Heart left ventricle (tissue), 16 donors: Measurements from ENCODE around the gene MALL. TPM values are rescaled to one million over a fixed set of nuclear protein-coding genes. Genes with fewer than 3 reads are reported as not detected.
"Not testable (repeated sequence)": the region's sequence is repeated elsewhere in the genome, so short reads cannot be mapped to it uniquely, and the experiment has no call there.

Experiments used
- ATAC-seq, 4 donors: fragments of 200-7000 bp; cut with Tn5 transposase; one replicate each; pipeline ENCODE4 v1.9.1; 2020 to 2022; ENCODE audit warnings: moderate library complexity in 4 of 4, mild to moderate bottlenecking in 3 of 4, moderate number of reproducible peaks in 1 of 4
- DNase-seq, 5 donors: peaks; one replicate each; pipeline ENCODE4 v3.0.0-alpha.2; 2020
- H3K27ac ChIP-seq, 12 donors: fragments of 200-600 bp; sonication (generic) in 4 of 12; one replicate each; pipeline versions ENCODE4 v1.5.0 to v1.8.0; 2016 to 2022; ENCODE audit warnings: mild to moderate bottlenecking in 2 of 12
- H3K27me3 ChIP-seq, 9 donors: fragments of 200-600 bp; sonication (generic) in 2 of 9; one replicate each; pipeline versions ENCODE4 v1.5.1 to v1.8.0; 2016 to 2022; ENCODE audit warnings: mild to moderate bottlenecking in 3 of 9
- H3K36me3 ChIP-seq, 9 donors: fragments of 200-600 bp; sonication (generic) in 2 of 9; one replicate each; pipeline versions ENCODE4 v1.5.0 to v1.8.0; 2018 to 2022; ENCODE audit warnings: mild to moderate bottlenecking in 2 of 9
- H3K4me1 ChIP-seq, 12 donors: fragments of 200-600 bp; sonication (generic) in 4 of 12; one replicate each; pipeline versions ENCODE4 v1.5.0 to v1.8.0; 2016 to 2022; ENCODE audit warnings: mild to moderate bottlenecking in 3 of 12
- H3K4me3 ChIP-seq, 12 donors: fragments of 200-600 bp; sonication (generic) in 4 of 12; one replicate each; pipeline versions ENCODE4 v1.5.0 to v1.8.0; 2017 to 2022; ENCODE audit warnings: mild to moderate bottlenecking in 9 of 12, moderate library complexity in 4 of 12
- H3K9me3 ChIP-seq, 12 donors: fragments of 200-600 bp; sonication (generic) in 4 of 12; one replicate each; pipeline versions ENCODE4 v1.5.0 to v1.8.0; 2016 to 2022; ENCODE audit warnings: mild to moderate bottlenecking in 1 of 12
- WGBS, 4 donors: extraction: QIAGEN DNeasy Blood & Tissue Kit in 2 of 4; methylation state at CpG; one replicate each; pipeline versions ENCODE4 v1.1.5 to v1.1.7; 2013 to 2018; 5-methylcytosine and 5-hydroxymethylcytosine counted together
- intact Hi-C, 10 donors: fragments of 100-400 bp; cut with DNase I; formaldehyde crosslinking; loops; one replicate each; pipeline versions ENCODE4 v1.11.1 to v1.14.2; 2022
- microRNA-seq, 4 donors: library from miRNA; unstranded; fragments of <30 nt; microRNA quantifications; one replicate each; pipeline versions ENCODE4 to v1.2.0, GENCODE V29; 2017 to 2020
- polyA plus RNA-seq, 2 donors: library from polyadenylated mRNA; stranded (reverse); fragments of 200-250 nt; gene quantifications; one replicate each; pipeline ENCODE4 v1.2.3, GENCODE V29; 2013
- total RNA-seq, 9 donors: library from RNA; depleted of rRNA in 2 of 9; stranded (reverse); fragments of >200 nt in 2 of 9; fragmentation: NEBNext Ultra II Directional in 3 of 9; extraction: Animal tissue kit (Norgen Biotek cat#: 25700) in 3 of 9; gene quantifications; one replicate each; pipeline versions ENCODE4 v1.1.0 to v1.2.4, GENCODE V29; 2016 to 2023
- donor health status: ischemic (EF 13 %, LVEDD 7.1; RV severe dilation, severe dysfunction).
- donor health status: healthy with polysubstance abuse.
- donor health status: DM: no; HTN: yes; CAD: no.
- donor health status: DM: no; HTN: no; CAD: no.
- donor health status: ischemic (EF 25% LVEDD 6.9; RV normal size, moderate dysfunction).
- donor health status: ischemic (EF 25% LVEDD 5.7; RV mildly dilated, moderate dysfunction).
- donor health status: healthy.
- donor health status: DM: yes; HTN: yes; CAD: no.
- donor health status: ischemic (EF 35%, LVEDD 5.7; RV mildly dilated, moderate dysfunction).
- donor health status: nonischemic (EF 11% LVEDD 7.7; RV severe dilation, severe dysfunction).
- donor health status: DM: yes; HTN: yes; CAD: no.
- donor health status: PGD.
- donor health status: ischemic (EF 29% LVEDD 5.4; RV normal size, mild dysfunction).
- donor health status: nonischemic (EF 23%, LVEDD 6.1; RV moderate dilation, normal function).

Gene MALL
- total and polyA plus RNA-seq, 11 donors, result 6.9 to 36.7 (median 14.1) TPM

DNA sequence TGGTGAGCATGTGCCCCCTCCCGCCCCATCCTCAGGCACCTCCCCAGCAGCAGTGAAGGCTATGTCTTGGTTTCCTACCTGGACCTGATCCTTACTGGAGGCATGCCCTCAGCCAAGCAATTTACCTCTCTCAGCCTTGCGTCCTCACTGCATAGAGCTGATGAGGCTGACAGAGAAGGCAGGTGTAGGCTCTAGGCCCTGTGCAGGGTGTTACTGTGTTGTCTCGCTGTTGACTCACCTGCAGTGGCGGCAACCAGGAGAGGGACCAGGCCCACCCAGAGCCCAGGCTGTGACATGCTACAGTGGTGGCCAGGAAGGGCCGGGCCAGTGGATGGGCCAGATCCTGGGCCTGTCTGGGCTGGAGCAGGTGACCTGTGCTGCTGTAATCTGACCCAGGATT is 65.9 kb downstream of the MALL start:
- H3K36me3 ChIP-seq, ATAC-seq, H3K27ac ChIP-seq, H3K9me3 ChIP-seq, H3K4me1 ChIP-seq, H3K4me3 ChIP-seq, DNase-seq, intact Hi-C loops, H3K27me3 ChIP-seq: not testable (repeated sequence)
- WGBS, 4 donors, result 65 to 100% (median 68%) methylated on average over 1 to 3 of the region's 5 CpGs; no CpG with 5 or more reads in 1 of the 4 donors

GRCh38 chr2:110048255-110049197 is 67.1 kb downstream of the MALL start:
- intact Hi-C loops, ATAC-seq: not testable (repeated sequence)
- peak in 2 of 5 donors; percentile 10 to 22 for DNase-seq

GRCh38 chr2:110047225-110047624 is 68.4 kb downstream of the MALL start:
- DNase-seq, ATAC-seq: not testable (repeated sequence)
- WGBS, 4 donors, result no CpG with 5 or more reads among the region's 4 CpGs

More at GRCh38 chr2:110048255-110049197, 67.1 kb downstream of the MALL start:
- WGBS, 4 donors, result 82 to 89% (median 87%) methylated on average over 4 to 10 of the region's 16 CpGs
- H3K4me1 ChIP-seq, H3K27ac ChIP-seq, H3K36me3 ChIP-seq, H3K9me3 ChIP-seq, H3K4me3 ChIP-seq, H3K27me3 ChIP-seq: not testable (repeated sequence)

DNA sequence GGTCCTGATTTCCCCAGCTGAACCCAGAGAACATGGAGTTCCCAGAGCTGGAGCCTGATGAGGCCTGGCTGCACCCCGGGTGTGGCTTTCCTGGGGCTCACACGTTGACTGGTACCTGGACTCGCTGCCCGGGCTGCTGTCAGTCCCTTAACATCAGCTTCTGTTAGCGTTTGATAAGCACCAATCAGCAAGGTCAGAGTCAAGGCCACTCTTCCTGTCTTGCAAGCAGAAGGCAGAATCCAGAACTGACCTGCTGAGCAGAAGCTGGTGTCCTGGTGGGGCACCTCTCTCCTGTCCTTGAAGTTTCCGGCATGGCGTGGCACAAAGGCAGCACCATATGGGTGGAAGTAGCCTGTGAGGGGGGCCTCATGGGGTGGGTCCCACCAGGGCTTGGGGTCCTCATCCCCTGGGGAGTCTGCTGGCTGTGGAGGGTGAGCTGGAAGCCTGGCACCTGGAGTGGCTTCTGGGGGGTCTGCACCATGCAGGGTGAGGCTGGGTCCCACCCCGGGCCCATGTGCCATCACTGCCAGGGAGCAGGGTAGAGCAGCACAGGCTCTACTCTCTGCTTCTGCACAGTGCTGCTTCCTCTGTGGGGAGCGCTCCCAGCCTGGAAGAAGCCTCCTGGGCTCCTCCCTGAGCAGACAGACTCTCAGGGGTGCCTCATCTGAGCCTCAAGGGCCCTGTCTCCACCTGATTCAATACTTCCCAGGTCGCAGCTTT is 73.5 kb downstream of the MALL start:
- H3K36me3 ChIP-seq, intact Hi-C loops, H3K27me3 ChIP-seq, H3K4me1 ChIP-seq, H3K4me3 ChIP-seq, H3K9me3 ChIP-seq, H3K27ac ChIP-seq: not testable (repeated sequence)
- WGBS, 4 donors, result 92 to 100% methylated on average over 1 of the region's 10 CpGs; no CpG with 5 or more reads in 2 of the 4 donors
- peak in 1 of 4 donors; percentile 16 for ATAC-seq
- peak in 1 of 5 donors; percentile 28 for DNase-seq

More at GRCh38 chr2:110047225-110047624, 68.4 kb downstream of the MALL start:
- intact Hi-C loops, H3K27me3 ChIP-seq, H3K27ac ChIP-seq, H3K36me3 ChIP-seq, H3K4me3 ChIP-seq, H3K9me3 ChIP-seq, H3K4me1 ChIP-seq: not testable (repeated sequence)

- intact Hi-C loops, H3K36me3 ChIP-seq, H3K4me3 ChIP-seq, ATAC-seq, H3K9me3 ChIP-seq, H3K27me3 ChIP-seq, H3K27ac ChIP-seq, H3K4me1 ChIP-seq: not testable (repeated sequence)
- 84 to 96% methylated on average over 5 to 6 of the region's 9 CpGs; no CpG with 5 or more reads in 2 of the 4 donors for WGBS, 4 donors
- peak in 1 of 5 donors; percentile 5 for DNase-seq
Measured at GRCh38 chr2:110037336-110037735, 78.3 kb downstream of the MALL start.

- H3K27ac ChIP-seq, H3K4me1 ChIP-seq, ATAC-seq, H3K4me3 ChIP-seq, DNase-seq, H3K36me3 ChIP-seq, H3K9me3 ChIP-seq, intact Hi-C loops, H3K27me3 ChIP-seq: not testable (repeated sequence)
- no CpG with 5 or more reads among the region's 6 CpGs for WGBS, 4 donors
Measured at GRCh38 chr2:110035384-110035783, 80.2 kb downstream of the MALL start.

DNA sequence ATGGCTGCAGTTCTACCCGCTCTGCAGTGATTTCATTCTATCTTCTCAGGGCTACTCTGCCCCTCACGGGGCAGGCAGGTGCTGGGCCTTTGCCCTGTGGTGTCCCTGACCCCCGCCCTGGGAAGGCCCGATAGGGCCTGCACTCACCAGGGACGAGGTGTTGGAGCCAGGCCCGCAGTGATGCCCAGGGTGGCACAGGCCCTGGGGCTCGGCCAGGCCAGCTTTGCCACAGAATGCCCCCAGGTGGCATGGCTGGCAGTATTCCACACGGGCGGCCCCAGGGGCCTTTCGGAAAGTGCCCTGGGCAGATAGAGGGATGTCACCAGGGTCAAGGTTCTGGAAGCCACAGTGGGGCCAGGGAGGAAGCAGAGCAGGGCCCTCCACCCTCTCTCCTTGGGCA is 80.7 kb downstream of the MALL start:
- H3K36me3 ChIP-seq, H3K27me3 ChIP-seq, H3K4me3 ChIP-seq, ATAC-seq, H3K27ac ChIP-seq, intact Hi-C loops, H3K9me3 ChIP-seq, H3K4me1 ChIP-seq: not testable (repeated sequence)
- peak in 2 of 5 donors; percentile 15 to 26 for DNase-seq
- WGBS, 4 donors, result 95 to 97% methylated on average over 9 of the region's 10 CpGs; no CpG with 5 or more reads in 2 of the 4 donors

Small RNAs within 50 kb of the gene (microRNA-seq; reads per million reads assigned to microRNA genes)
- gene MIR4267, result 0 reads per million in 4 donors
- 0 reads per million in 4 donors for gene MIR4436B1

Other genes starting within 250 kb of the MALL start
- 1 to 10 TPM; 2.3 to 8.2 (median 3.9) TPM for gene LIMS3, start 217.1 kb downstream of the MALL start, total RNA-seq
- 1 to 10 TPM in 1 of 2 donors, under 1 TPM in 1; 0.61 to 2.7 TPM for gene LIMS3, start 217.1 kb downstream of the MALL start, polyA plus RNA-seq
- 1 to 10 TPM; 4.7 to 7.9 (median 5.8) TPM for gene NPHP1, start 89.2 kb upstream of the MALL start, total RNA-seq
- gene NPHP1, start 89.2 kb upstream of the MALL start, polyA plus RNA-seq, result 1 to 10 TPM; 5.4 to 5.5 TPM
- 100 to 1,000 TPM; 106 to 217 (median 158) TPM for gene MTLN, start 96.7 kb upstream of the MALL start, total RNA-seq
- gene MTLN, start 96.7 kb upstream of the MALL start, polyA plus RNA-seq, result 100 to 1,000 TPM; 330 to 927 TPM